ENCODE results near the gene DAB2IP.

The DAB2IP gene

GRCh38 chr9:121691890-121692289 is 40.5 kb downstream of the DAB2IP start:
- no peak for DNase-seq
- in situ Hi-C loops (cut with MboI; ENCODE audit: low pct_unique_long_range_greater_than_20kb, low sequenced_read_pairs): no loop called here

DNA sequence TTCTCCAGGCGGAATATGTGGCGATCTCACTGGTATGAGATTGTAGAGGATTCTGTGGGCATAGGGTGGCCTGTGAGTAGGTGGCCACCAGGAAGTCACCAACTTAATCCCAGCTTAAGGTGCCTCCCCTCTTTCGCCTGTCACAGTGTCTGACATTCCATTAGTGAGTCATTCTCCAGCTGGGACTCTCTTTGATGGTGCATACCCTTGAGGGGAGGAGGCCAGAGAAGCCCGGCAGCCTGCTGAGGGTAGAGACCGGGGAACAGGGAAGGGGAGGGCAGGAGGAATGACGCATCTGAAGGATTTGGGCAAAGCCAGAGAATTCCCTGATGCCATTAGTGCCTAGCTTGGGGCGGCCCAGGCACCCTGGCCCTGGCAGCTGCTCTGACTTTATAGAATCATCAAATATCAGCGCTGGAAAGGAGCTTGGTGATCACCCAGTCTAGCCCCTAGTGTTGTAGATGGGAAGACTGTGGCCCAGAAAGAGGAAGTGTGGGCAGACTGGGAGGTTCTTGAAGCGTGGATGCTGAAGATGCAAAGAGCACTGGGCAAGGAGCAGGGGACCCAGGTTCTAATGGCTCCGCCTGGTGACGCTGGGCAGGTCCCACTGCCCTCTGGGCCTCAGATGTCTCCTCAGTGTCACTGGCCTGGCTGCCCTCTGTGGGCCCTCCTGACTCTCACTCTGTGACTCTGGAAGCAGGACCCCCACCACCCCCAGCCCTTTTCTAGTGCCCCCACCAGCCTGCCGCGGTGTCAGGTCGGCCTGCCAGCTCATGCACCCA is 41.4 kb downstream of the DAB2IP start:
- in situ Hi-C loops (cut with MboI; ENCODE audit: low pct_unique_long_range_greater_than_20kb, low sequenced_read_pairs): no loop called here
- no peak for DNase-seq

- in situ Hi-C loops (cut with MboI; ENCODE audit: low pct_unique_long_range_greater_than_20kb, low sequenced_read_pairs): no loop called here
- no peak for DNase-seq
Observed at GRCh38 chr9:121693388-121693670, 41.9 kb downstream of the DAB2IP start.

GRCh38 chr9:121694001-121694400 is 42.6 kb downstream of the DAB2IP start:
- DNase-seq: no peak
- in situ Hi-C loops (cut with MboI; ENCODE audit: low pct_unique_long_range_greater_than_20kb, low sequenced_read_pairs): no loop called here

DNA sequence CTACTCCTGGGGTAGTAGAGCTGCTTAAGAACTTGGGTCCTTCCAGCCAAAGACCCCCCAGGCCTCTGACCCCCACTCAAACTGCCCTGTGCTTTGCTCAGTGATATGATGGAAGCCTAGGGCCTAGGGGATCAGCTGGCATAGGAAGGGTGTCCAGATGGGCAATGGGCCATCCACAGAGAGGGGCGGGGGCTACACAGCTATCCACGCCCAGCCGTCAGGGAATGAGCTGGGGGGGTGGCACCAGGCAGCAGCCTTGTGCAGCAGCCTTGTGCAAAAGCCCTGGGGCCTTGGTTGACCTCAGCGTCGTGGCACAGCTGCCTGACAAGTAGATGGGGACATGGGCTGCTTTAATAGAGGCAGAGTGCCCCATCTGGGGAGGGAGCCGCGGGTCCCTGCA is 43.2 kb downstream of the DAB2IP start:
- no peak for DNase-seq
- in situ Hi-C loops (cut with MboI; ENCODE audit: low pct_unique_long_range_greater_than_20kb, low sequenced_read_pairs): no loop called here

DNA sequence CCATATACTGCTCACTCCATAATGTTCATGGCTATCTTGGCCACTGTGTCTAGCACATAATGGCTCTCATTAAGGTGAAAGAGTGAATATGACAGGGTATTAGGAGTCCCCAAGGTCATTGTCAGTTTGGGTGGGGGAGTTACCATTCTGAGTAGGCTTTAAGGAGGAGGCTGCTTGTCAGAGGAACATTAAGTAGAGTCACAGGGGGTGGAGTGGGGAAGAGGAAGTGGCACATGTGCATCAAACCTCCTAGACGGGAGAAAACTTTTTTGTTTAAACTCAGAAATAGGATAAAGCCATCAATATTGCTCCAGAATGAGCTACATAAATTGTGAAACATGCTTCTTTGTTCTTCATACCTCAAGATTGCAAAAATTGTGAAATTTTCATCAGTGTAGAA is 45.5 kb downstream of the DAB2IP start:
- peak; percentile 55 for DNase-seq
- in situ Hi-C loops (cut with MboI; ENCODE audit: low pct_unique_long_range_greater_than_20kb, low sequenced_read_pairs): no loop called here

DNA sequence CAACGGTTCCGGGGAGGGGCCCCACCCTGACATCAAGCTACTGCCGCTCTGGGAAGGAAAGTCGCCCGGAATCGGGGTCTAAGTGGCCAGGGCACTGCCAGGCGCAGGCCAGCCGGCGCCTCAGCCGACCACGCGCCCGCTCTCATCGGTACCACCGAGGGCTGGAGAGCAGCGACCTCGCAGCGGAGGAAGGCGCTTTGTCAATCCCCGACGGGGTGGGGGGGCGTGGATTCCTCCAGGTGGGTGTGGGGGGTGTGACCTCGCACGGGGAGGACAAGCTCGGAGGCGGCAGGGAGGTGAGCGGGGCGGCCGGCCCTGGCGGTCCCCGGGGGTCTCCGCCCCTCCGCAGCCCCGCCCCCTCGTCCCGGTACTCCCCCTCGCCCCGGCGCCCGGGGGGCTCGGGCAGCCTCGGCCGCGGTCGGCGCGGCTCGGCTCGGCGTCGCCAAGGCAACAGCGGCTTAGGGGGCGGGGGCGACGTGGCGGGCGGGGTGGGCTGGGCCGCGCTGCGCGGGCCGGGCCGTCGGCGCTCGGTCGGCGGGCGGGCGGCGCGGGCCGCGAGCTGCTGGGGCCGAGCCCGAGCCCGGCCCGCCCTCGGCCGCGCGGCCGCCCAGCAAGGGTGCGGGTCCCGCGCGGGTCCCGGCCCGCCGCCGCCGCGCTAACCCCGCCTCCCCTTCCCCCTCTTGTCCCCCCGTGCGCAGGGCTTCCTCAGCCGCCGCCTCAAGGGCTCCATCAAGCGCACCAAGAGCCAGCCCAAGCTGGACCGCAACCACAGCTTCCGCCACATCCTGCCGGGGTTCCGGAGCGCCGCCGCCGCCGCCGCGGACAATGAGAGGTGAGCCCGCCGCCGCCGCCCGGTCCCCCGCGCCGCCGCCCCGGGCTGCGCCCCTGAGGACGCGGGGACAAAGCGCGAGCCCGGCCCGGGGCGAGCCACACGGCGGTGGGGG is 47.5 kb downstream of the DAB2IP start:
- in situ Hi-C loops (cut with MboI; ENCODE audit: low pct_unique_long_range_greater_than_20kb, low sequenced_read_pairs): no loop called here
- peak; percentile 75 for DNase-seq

DNA sequence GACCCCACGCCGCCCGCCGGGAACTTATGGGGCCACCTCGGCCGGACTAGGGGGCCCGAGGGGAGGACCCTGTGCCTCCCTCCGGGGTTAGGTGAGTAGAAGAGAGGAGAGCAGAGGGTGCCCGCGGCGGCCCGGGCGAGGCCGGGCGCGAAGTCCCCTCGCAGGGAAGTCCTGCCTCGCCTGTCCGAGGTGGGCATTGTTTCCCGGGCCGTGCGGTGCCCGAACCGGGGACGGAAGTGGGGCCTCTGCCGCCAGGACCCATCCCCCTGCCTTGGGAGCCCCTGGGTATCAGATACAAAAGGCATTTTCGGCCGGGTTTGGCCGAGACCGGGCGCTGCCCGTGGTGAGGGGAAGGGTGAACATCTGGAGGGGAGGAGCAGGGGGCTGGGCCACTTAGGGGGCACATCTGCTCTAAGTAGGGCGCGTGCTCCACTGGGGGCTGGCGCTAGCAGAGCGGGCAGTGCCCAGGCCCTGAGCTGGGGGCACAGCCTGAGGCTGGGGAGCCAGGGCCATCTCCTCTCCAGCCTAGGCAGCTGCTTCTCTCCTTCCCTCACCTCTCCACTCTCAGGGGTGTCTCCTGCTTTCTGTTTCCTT is 48.2 kb downstream of the DAB2IP start:
- in situ Hi-C loops (cut with MboI; ENCODE audit: low pct_unique_long_range_greater_than_20kb, low sequenced_read_pairs): no loop called here
- DNase-seq: no peak

- no peak for DNase-seq
- in situ Hi-C loops (cut with MboI; ENCODE audit: low pct_unique_long_range_greater_than_20kb, low sequenced_read_pairs): no loop called here
Observed at GRCh38 chr9:121700165-121700831, 48.9 kb downstream of the DAB2IP start.

GRCh38 chr9:121700832-121701419 is 49.5 kb downstream of the DAB2IP start:
- in situ Hi-C loops (cut with MboI; ENCODE audit: low pct_unique_long_range_greater_than_20kb, low sequenced_read_pairs): no loop called here
- DNase-seq: no peak

GRCh38 chr9:121701736-121702261 is 50.4 kb downstream of the DAB2IP start:
- no peak for DNase-seq
- in situ Hi-C loops (cut with MboI; ENCODE audit: low pct_unique_long_range_greater_than_20kb, low sequenced_read_pairs): no loop called here

GRCh38 chr9:121703014-121703734 is 51.7 kb downstream of the DAB2IP start:
- in situ Hi-C loops (cut with MboI; ENCODE audit: low pct_unique_long_range_greater_than_20kb, low sequenced_read_pairs): no loop called here
- no peak for DNase-seq

DNA sequence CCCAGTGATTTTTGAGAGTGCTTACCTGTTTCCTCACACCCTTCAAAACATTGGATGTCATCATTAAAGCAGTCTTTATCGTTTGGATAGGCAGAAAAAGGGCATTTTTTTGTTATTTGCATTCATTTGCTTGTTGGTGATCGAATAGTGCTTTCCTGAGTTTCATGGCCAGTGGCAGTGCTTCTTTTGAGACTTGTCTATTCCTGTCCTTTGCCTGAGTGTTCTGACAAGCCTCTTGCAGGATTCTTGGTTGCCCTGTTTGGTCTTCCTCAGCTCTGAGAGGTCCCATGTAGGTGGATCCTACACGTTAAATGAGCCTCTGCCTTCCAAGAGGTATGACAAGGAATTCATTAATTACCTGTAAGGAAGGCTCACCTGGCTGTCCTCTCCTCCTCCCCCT is 52.8 kb downstream of the DAB2IP start:
- DNase-seq: no peak
- in situ Hi-C loops (cut with MboI; ENCODE audit: low pct_unique_long_range_greater_than_20kb, low sequenced_read_pairs): no loop called here

GRCh38 chr9:121706149-121706750 is 54.8 kb downstream of the DAB2IP start:
- in situ Hi-C loops (cut with MboI; ENCODE audit: low pct_unique_long_range_greater_than_20kb, low sequenced_read_pairs): no loop called here
- DNase-seq: no peak

- in situ Hi-C loops (cut with MboI; ENCODE audit: low pct_unique_long_range_greater_than_20kb, low sequenced_read_pairs): no loop called here
- no peak for DNase-seq
Observed at GRCh38 chr9:121707477-121708424, 56.3 kb downstream of the DAB2IP start.

DNA sequence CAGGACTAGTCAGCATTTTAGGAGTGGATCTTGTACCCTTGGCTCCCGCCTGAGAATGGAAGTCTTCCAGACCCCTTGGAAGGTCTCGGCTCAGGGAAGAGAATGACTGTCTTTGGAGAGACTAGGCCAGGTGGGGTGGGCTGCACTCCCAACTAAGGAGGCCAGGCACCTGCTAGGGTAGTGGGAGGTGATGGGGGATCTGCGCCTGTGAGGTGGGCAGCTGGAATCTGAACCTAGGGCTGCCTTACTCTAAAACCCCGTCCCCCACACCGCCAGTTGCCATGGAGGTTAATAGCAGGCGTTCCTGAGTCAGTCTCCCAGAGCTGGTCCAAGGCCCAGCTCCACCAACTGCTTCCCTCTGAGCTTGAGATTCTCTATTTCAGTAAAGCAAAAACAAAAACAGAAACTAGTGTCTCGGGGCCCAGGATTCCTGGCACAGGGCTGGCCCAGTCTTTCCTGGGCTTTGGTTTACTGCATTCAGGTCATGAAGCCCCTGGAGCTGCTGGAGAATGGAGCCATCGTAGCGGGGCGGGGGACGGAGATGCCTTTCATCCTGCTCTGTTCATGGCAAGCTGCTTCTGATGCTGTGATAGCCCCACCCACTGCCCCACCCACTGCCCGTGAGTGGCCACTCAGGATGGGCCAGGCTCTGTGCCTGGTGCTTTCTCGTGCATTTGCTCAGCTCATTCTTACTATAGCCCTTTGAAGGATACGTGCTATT is 57.5 kb downstream of the DAB2IP start:
- in situ Hi-C loops (cut with MboI; ENCODE audit: low pct_unique_long_range_greater_than_20kb, low sequenced_read_pairs): no loop called here
- DNase-seq: no peak

Measured in KBM-7 (cell line).